Chondrocyte (in vitro differentiated cells): ENCODE data around the gene CES1. TPM values are rescaled to one million over a fixed set of nuclear protein-coding genes. Genes with fewer than 3 reads are reported as not detected.
"Not testable (repeated sequence)": the region's sequence is repeated elsewhere in the genome, so short reads cannot be mapped to it uniquely, and the experiment has no call there.

Experiments used
- DNase-seq: peaks from one replicate; pipeline ENCODE4 v3.0.0; 2021; ENCODE audit warnings: mixed read lengths, low spot score
- H3K27ac Mint-ChIP-seq: one replicate; pipeline ENCODE4 v1.8.0; 2021; ENCODE audit warnings: mild to moderate bottlenecking, moderate library complexity, mixed read lengths; ENCODE audit not compliant: unreplicated experiment
- H3K27me3 Mint-ChIP-seq: 2 replicates; pipeline ENCODE4 v1.8.0; 2021; ENCODE audit warnings: low read depth, mixed read lengths
- H3K36me3 Mint-ChIP-seq: 2 replicates; pipeline ENCODE4 v1.8.0; 2021; ENCODE audit warnings: low read depth, mixed read lengths
- H3K4me1 Mint-ChIP-seq: 2 replicates; pipeline ENCODE4 v1.8.0; 2021; ENCODE audit warnings: low read depth, mild to moderate bottlenecking, mixed read lengths
- H3K4me3 Mint-ChIP-seq: one replicate; pipeline ENCODE4 v1.8.0; 2021; ENCODE audit warnings: mild to moderate bottlenecking, moderate library complexity, mixed read lengths; ENCODE audit not compliant: unreplicated experiment
- H3K9me3 Mint-ChIP-seq: 2 replicates; pipeline ENCODE4 v1.8.0; 2021; ENCODE audit warnings: low read depth, mixed read lengths
- total RNA-seq: library from RNA; stranded (reverse); gene quantifications from 3 replicates; pipeline ENCODE4 v1.2.1, GENCODE V29; 2021
- TF ChIP-seq, protein P1 (sequence below): fragments of 200-600 bp; sonication (generic); IDR thresholded peaks from 2 replicates; pipeline ENCODE4 v1.5.0; 2021; ENCODE audit warnings: antibody characterized with exemption, mild to moderate bottlenecking, moderate library complexity

Gene CES1
- total RNA-seq, 1 donor from 2014 or later, result not detected

GRCh38 chr16:55812951-55813350 lies 19.9 kb downstream of the CES1 start:
- no peak overlapping the region for H3K27ac Mint-ChIP-seq
- H3K9me3 Mint-ChIP-seq, result no peaks in the 10 kb centered on the region
- peaks cover 40% of the 10 kb centered on the region for H3K27me3 Mint-ChIP-seq
- no peak overlapping the region for H3K4me3 Mint-ChIP-seq
- no peaks in the 10 kb centered on the region for H3K36me3 Mint-ChIP-seq
- TF ChIP-seq, protein P1, sequence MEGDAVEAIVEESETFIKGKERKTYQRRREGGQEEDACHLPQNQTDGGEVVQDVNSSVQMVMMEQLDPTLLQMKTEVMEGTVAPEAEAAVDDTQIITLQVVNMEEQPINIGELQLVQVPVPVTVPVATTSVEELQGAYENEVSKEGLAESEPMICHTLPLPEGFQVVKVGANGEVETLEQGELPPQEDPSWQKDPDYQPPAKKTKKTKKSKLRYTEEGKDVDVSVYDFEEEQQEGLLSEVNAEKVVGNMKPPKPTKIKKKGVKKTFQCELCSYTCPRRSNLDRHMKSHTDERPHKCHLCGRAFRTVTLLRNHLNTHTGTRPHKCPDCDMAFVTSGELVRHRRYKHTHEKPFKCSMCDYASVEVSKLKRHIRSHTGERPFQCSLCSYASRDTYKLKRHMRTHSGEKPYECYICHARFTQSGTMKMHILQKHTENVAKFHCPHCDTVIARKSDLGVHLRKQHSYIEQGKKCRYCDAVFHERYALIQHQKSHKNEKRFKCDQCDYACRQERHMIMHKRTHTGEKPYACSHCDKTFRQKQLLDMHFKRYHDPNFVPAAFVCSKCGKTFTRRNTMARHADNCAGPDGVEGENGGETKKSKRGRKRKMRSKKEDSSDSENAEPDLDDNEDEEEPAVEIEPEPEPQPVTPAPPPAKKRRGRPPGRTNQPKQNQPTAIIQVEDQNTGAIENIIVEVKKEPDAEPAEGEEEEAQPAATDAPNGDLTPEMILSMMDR, result no peak
- no peaks in the 10 kb centered on the region for H3K4me1 Mint-ChIP-seq
- DNase-seq, result no peak

GRCh38 chr16:55811811-55812210 lies 21.1 kb downstream of the CES1 start:
- H3K27me3 Mint-ChIP-seq, result peaks cover 33% of the 10 kb centered on the region
- no peak overlapping the region for H3K27ac Mint-ChIP-seq
- no peaks in the 10 kb centered on the region for H3K36me3 Mint-ChIP-seq
- TF ChIP-seq, protein P1, result no peak
- no peaks in the 10 kb centered on the region for H3K9me3 Mint-ChIP-seq
- DNase-seq, result no peak
- H3K4me1 Mint-ChIP-seq, result no peaks in the 10 kb centered on the region
- no peak overlapping the region for H3K4me3 Mint-ChIP-seq

DNA sequence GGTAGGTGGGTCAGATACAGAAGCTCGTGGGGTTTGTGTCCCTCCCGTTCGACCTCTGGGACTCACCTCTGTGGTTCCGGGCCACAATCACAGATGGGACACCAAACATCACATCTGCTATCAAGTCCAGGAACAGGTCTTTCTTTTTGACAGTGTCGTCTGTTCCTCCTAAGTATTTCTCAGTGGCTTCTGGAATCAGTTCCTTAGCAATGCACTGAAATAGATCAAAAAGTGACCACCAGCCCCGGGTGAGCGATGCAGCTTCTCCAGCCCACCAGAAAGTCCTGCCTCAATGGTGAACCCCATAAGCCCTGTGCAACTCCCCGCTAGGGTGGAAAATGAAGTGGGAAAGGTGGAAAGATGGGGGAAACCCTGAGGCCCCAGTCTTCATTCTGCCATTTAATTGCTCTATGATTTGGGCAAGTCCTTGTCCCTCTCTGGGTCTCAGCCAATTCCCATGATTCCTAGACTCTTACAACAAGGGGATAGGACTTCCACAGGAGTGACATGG lies 22.4 kb downstream of the CES1 start:
- Mint-ChIP-seq H3K4me1 (no peaks in the 10 kb centered on the region), H3K27ac (no peak overlapping the region), H3K9me3 (no peaks in the 10 kb centered on the region), H3K27me3 (peaks cover 26% of the 10 kb centered on the region), H3K36me3 (no peaks in the 10 kb centered on the region), H3K4me3 (no peak overlapping the region)
- TF ChIP-seq, protein P1, result no peak
- no peak for DNase-seq

- Mint-ChIP-seq H3K4me3 (no peak overlapping the region), H3K9me3 (no peaks in the 10 kb centered on the region), H3K27ac (no peak overlapping the region), H3K4me1 (no peaks in the 10 kb centered on the region), H3K27me3 (peaks cover 22% of the 10 kb centered on the region), H3K36me3 (no peaks in the 10 kb centered on the region)
- DNase-seq, result no peak
- TF ChIP-seq, protein P1, result no peak
Measured at GRCh38 chr16:55809851-55810250, 23.0 kb downstream of the CES1 start.

DNA sequence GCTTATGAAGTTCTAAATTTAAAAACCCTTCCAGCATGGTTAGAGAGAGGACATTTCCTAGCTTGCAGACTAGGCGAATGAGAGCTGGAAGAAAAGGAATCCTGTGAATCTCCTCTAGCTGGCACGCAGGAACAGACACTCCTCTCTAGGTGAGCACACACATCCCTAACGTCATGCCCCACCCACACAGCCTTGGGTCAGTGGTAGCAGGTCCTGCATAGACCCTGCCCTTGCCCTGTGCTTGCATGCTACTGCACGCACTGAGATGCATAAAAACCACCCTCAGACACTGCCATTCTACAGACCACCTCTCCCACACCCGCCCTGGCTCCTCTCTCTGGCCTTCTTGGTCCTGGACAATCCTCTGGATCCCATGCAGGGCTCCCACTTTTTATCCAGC lies 23.5 kb downstream of the CES1 start:
- H3K36me3 Mint-ChIP-seq, result no peaks in the 10 kb centered on the region
- H3K4me3 Mint-ChIP-seq, result no peak overlapping the region
- TF ChIP-seq, protein P1, result no peak
- DNase-seq, result no peak
- no peak overlapping the region for H3K27ac Mint-ChIP-seq
- H3K4me1 Mint-ChIP-seq, result no peaks in the 10 kb centered on the region
- H3K9me3 Mint-ChIP-seq, result no peaks in the 10 kb centered on the region
- peaks cover 19% of the 10 kb centered on the region for H3K27me3 Mint-ChIP-seq

- H3K9me3 Mint-ChIP-seq, H3K27ac Mint-ChIP-seq, H3K36me3 Mint-ChIP-seq, H3K4me3 Mint-ChIP-seq, DNase-seq, H3K4me1 Mint-ChIP-seq: not testable (repeated sequence)
- peaks cover 19% of the 10 kb centered on the region for H3K27me3 Mint-ChIP-seq
Measured at GRCh38 chr16:55808286-55808685, 24.6 kb downstream of the CES1 start.

DNA sequence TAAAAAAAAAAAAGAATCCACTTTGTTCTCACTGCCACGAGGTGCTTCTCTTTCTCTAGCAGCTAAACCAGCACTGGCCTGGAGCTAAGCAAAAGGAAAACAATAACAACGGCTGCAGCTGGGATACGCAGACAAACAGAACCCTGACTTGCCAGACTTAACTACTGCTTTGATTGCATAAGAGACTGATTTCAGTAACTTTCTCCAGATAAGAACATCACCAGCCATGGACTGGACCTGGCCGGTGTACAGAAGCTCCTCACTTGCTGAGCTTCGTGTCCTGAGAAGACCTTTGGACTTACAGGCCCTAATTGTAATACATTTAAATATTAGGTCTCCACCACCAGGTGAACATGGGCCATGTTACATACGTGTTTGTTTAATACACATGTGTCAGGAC lies 27.8 kb downstream of the CES1 start:
- not testable (repeated sequence) for H3K4me3 Mint-ChIP-seq, H3K27ac Mint-ChIP-seq, DNase-seq, H3K36me3 Mint-ChIP-seq, H3K4me1 Mint-ChIP-seq, H3K9me3 Mint-ChIP-seq, H3K27me3 Mint-ChIP-seq

DNA sequence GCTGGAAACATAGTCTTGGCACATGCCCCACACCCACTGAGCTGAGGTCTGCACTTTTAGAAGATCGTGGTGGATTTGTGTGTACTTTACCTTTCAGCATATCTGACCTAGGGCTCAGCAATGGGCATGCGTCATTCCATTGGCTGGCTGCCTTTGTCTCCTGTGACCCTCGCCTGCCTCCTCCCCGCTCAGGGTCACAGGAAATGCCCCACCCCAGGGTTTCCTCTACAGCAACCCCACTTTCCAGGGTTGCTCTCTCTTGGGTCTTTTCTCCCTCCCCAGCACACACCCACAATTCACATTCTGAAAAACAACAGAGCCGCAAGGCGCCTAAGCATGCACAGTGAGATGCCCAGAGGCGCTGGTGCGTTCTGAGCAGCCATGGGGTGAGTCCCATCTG lies 29.2 kb downstream of the CES1 start:
- not testable (repeated sequence) for H3K27ac Mint-ChIP-seq, H3K27me3 Mint-ChIP-seq, H3K9me3 Mint-ChIP-seq, H3K4me3 Mint-ChIP-seq, H3K36me3 Mint-ChIP-seq, DNase-seq, H3K4me1 Mint-ChIP-seq

GRCh38 chr16:55792934-55793374 lies 39.9 kb downstream of the CES1 start:
- H3K4me3 Mint-ChIP-seq, H3K36me3 Mint-ChIP-seq, H3K4me1 Mint-ChIP-seq, H3K27me3 Mint-ChIP-seq, DNase-seq, H3K27ac Mint-ChIP-seq, H3K9me3 Mint-ChIP-seq: not testable (repeated sequence)
